Gastroesophageal sphincter (tissue), 3 donors: Measurements from ENCODE around the gene NCKIPSD.

ENCODE experiments used
- POLR2A ChIP-seq, 2 donors: fragments of 450-650 bp; IDR thresholded peaks; one replicate each; pipeline ENCODE4 v1.6.1; 2017; ENCODE audit warnings: antibody characterized with exemption in 2 of 2, mild to moderate bottlenecking in 2 of 2, moderate library complexity in 1 of 2
- TF ChIP-seq, protein P1 (sequence below), 4 experiments: fragments of 200-600 bp in 2 of 4; fragments of 450-650 bp in 2 of 4; sonication (generic) in 1 of 4; IDR thresholded peaks; one replicate each; pipeline ENCODE4 v1.5.1; 2017 to 2019; ENCODE audit warnings: antibody characterized with exemption in 4 of 4, mild to moderate bottlenecking in 2 of 4, moderate library complexity in 2 of 4

- TF ChIP-seq, protein P1, sequence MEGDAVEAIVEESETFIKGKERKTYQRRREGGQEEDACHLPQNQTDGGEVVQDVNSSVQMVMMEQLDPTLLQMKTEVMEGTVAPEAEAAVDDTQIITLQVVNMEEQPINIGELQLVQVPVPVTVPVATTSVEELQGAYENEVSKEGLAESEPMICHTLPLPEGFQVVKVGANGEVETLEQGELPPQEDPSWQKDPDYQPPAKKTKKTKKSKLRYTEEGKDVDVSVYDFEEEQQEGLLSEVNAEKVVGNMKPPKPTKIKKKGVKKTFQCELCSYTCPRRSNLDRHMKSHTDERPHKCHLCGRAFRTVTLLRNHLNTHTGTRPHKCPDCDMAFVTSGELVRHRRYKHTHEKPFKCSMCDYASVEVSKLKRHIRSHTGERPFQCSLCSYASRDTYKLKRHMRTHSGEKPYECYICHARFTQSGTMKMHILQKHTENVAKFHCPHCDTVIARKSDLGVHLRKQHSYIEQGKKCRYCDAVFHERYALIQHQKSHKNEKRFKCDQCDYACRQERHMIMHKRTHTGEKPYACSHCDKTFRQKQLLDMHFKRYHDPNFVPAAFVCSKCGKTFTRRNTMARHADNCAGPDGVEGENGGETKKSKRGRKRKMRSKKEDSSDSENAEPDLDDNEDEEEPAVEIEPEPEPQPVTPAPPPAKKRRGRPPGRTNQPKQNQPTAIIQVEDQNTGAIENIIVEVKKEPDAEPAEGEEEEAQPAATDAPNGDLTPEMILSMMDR (IDR thresholded peaks at IDR 0.05) = peak in 3 of 4 experiments; percentile 40 to 55 (median 47)
- peak in 1 of 2 donors; percentile 39 for TF ChIP-seq POLR2A (IDR thresholded peaks at IDR 0.05)
These were observed 50.3 kb downstream of the NCKIPSD start, which contains the start of gene SLC26A6 for GRCh38 chr3:48635222-48636021.
